ENCODE data around the gene IGLON5. TPM values are rescaled to one million over a fixed set of nuclear protein-coding genes. Genes with fewer than 3 reads are reported as not detected.

Gene IGLON5
- total RNA-seq, 4 donors from 2014 or later, result 0.27 TPM; not detected in 3

- TF ChIP-seq CTCF (IDR thresholded peaks at IDR 0.05) (no peak), POLR2A (IDR thresholded peaks at IDR 0.05) (no peak)
- no peak for DNase-seq (ENCODE audit: low spot score in 2 of 2)
- WGBS, 2 donors, result 71 to 73% methylated on average over 26 of the region's 26 CpGs
- intact Hi-C loops (cut with DNase I; ENCODE audit: low total_unique reads), result loop anchor here (10.0 kb wide), 1 partner anchor 89 kb away; the partner anchor contains the start of gene SIGLEC10
- no peak overlapping the region for H3K4me3 ChIP-seq (ENCODE audit: low read depth, poor library complexity, severe bottlenecking)
Measured at GRCh38 chr19:51325161-51325976, 13.9 kb downstream of the IGLON5 start.

GRCh38 chr19:51326216-51327065, 15.0 kb downstream of the IGLON5 start:
- DNase-seq (ENCODE audit: low spot score in 2 of 2), result no peak
- WGBS, 2 donors, result 13 to 29% methylated on average over 18 to 25 of the region's 36 CpGs
- intact Hi-C loops (cut with DNase I; ENCODE audit: low total_unique reads), result loop anchor here (10.0 kb wide), 1 partner anchor 88 kb away; the partner anchor contains the start of gene SIGLEC10
- H3K4me3 ChIP-seq (ENCODE audit: low read depth, poor library complexity, severe bottlenecking), result no peak overlapping the region
- no peak for TF ChIP-seq POLR2A (IDR thresholded peaks at IDR 0.05)

DNA sequence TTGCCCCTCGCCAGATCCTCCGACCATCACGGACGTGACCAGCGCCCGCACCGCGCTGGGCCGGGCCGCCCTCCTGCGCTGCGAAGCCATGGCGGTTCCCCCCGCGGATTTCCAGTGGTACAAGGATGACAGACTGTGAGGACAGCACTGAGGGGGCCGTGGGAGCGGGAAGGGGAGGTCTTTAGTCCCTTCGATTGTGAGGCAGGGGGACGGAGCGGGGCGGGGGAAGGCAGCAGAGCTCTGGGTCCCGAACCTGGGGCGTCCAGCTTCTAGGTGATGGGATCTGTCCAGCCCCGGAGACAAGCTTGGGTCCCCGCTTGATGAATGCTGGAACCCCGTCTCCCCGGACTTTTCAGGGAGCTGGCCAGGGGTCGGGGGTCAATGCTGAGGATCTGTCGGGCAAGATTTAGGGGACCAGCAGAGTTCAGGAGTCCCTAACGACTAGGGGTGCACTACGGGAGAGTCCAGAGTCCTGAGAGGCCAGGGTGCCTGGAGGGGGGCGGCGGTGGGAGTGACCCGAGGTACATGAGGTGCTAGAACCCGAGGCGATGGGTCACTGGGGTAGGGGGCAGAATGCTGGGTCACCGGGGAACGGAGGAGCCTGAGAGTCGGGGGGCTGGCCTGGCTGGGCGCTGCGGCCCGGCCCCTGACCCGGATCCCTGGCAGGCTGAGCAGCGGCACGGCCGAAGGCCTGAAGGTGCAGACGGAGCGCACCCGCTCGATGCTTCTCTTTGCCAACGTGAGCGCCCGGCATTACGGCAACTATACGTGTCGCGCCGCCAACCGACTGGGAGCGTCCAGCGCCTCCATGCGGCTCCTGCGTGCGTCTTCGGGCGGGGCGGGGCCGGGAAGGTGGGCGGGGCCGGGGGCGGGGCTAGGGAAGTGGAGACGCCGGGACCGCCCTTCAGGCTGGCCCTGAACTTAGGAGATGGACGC, 15.9 kb downstream of the IGLON5 start:
- WGBS, 2 donors, result 4 to 7% methylated on average over 44 to 73 of the region's 75 CpGs
- DNase-seq (ENCODE audit: low spot score in 2 of 2), result no peak
- intact Hi-C loops (cut with DNase I; ENCODE audit: low total_unique reads), result loop anchor here (10.0 kb wide), 1 partner anchor 87 kb away; the partner anchor contains the start of gene SIGLEC10
- H3K4me3 ChIP-seq (ENCODE audit: low read depth, poor library complexity, severe bottlenecking), result no peak overlapping the region
- TF ChIP-seq CTCF (IDR thresholded peaks at IDR 0.05) (no peak), POLR2A (IDR thresholded peaks at IDR 0.05) (no peak)

DNA sequence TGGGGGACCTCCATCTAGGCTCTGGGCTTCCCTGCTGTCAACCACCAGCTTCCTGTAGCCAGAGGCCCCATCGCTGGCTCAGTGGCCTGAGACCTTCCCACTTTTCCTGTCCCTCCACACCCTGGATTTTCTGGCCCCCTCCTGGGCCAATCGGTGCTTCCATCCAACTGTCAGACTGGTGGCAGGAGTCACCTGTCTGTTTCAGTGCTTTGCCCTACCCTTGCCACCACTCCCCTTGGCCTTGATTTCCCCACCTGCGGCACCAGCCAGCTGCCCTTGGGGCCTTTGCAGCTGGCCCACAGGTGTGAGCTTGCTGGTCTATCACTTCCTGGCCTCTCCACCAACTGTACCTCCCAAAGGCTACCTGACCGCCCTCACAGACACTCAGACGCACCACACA, 18.0 kb downstream of the IGLON5 start:
- TF ChIP-seq CTCF (IDR thresholded peaks at IDR 0.05), result no peak
- TF ChIP-seq POLR2A (IDR thresholded peaks at IDR 0.05), result no peak
- no peak for DNase-seq (ENCODE audit: low spot score in 2 of 2)
- 83% methylated on average over 5 of the region's 5 CpGs for WGBS, 2 donors
- H3K4me3 ChIP-seq (ENCODE audit: low read depth, poor library complexity, severe bottlenecking), result no peak overlapping the region
- intact Hi-C loops (cut with DNase I; ENCODE audit: low total_unique reads), result loop anchor here (10.0 kb wide), 1 partner anchor 85 kb away; the partner anchor contains the start of gene SIGLEC10

GRCh38 chr19:51330366-51330765, 18.9 kb downstream of the IGLON5 start:
- 88 to 100% methylated on average over 4 of the region's 4 CpGs for WGBS, 2 donors
- H3K4me3 ChIP-seq (ENCODE audit: low read depth, poor library complexity, severe bottlenecking), result no peak overlapping the region
- intact Hi-C loops (cut with DNase I; ENCODE audit: low total_unique reads), result no loop called here
- no peak for DNase-seq (ENCODE audit: low spot score in 2 of 2)
- TF ChIP-seq POLR2A (IDR thresholded peaks at IDR 0.05) (no peak), CTCF (IDR thresholded peaks at IDR 0.05) (no peak)
